ENCODE measurements around the gene TP53I11. TPM values are rescaled to one million over a fixed set of nuclear protein-coding genes. Genes with fewer than 3 reads are reported as not detected.

Gene TP53I11
- total and polyA plus RNA-seq, 8 donors: 45.7 to 95.5 (median 58.2) TPM

GRCh38 chr11:44941259-44942021 is 9.2 kb downstream of the TP53I11 start:
- no peak for TF ChIP-seq CTCF (IDR thresholded peaks at IDR 0.05)
- no peak for ATAC-seq
- Histone ChIP-seq H3K36me3 (peaks cover 0 to 36% of the 10 kb centered on the region in 2 donors), H3K27me3 (no peaks in the 10 kb centered on the region), H3K9me3 (no peaks in the 10 kb centered on the region), H3K4me3 (no peak overlapping the region), H3K27ac (no peak overlapping the region), H3K4me1 (peaks cover 0 to 50% of the 10 kb centered on the region in 2 donors)
- intact Hi-C loops (cut with DNase I): no loop called here
- no peak for DNase-seq

DNA sequence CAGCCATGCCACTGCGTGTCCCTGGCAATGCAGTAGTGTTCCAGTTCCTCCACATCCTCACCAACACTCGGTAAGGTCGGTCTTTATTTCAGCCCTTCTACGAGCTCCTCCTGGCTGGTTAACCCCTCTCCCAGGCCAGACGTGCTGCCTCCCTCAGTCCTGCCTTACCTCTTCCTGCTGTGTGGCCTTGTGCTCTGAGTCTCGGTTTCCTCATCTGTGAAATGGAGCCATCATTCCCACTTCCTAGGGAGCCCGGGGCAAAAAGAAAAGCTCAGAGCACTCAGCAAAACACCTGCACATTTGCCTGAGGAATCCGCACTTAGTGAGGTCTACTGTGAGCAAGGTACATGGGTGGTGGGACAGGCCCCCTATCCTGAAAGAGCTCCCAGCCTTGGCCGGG is 9.8 kb downstream of the TP53I11 start:
- no peaks in the 10 kb centered on the region for H3K27me3 ChIP-seq
- H3K36me3 ChIP-seq: peaks cover 0 to 33% of the 10 kb centered on the region in 2 donors
- intact Hi-C loops (cut with DNase I): no loop called here
- DNase-seq: no peak
- no peak for ATAC-seq
- no peaks in the 10 kb centered on the region for H3K9me3 ChIP-seq
- no peak overlapping the region for H3K4me3 ChIP-seq
- no peak overlapping the region for H3K27ac ChIP-seq
- TF ChIP-seq CTCF (IDR thresholded peaks at IDR 0.05): no peak
- H3K4me1 ChIP-seq: peaks cover 0 to 48% of the 10 kb centered on the region in 2 donors

- peaks cover 0 to 35% of the 10 kb centered on the region in 2 donors for H3K36me3 ChIP-seq
- intact Hi-C loops (cut with DNase I): no loop called here
- no peaks in the 10 kb centered on the region for H3K9me3 ChIP-seq
- DNase-seq (no peak), ATAC-seq (no peak)
- no peak overlapping the region for H3K4me3 ChIP-seq
- H3K27me3 ChIP-seq: no peaks in the 10 kb centered on the region
- peaks cover 0 to 44% of the 10 kb centered on the region in 2 donors for H3K4me1 ChIP-seq
- no peak for TF ChIP-seq CTCF (IDR thresholded peaks at IDR 0.05)
- H3K27ac ChIP-seq: no peak overlapping the region
Measured at GRCh38 chr11:44940404-44940803, 10.3 kb downstream of the TP53I11 start.

DNA sequence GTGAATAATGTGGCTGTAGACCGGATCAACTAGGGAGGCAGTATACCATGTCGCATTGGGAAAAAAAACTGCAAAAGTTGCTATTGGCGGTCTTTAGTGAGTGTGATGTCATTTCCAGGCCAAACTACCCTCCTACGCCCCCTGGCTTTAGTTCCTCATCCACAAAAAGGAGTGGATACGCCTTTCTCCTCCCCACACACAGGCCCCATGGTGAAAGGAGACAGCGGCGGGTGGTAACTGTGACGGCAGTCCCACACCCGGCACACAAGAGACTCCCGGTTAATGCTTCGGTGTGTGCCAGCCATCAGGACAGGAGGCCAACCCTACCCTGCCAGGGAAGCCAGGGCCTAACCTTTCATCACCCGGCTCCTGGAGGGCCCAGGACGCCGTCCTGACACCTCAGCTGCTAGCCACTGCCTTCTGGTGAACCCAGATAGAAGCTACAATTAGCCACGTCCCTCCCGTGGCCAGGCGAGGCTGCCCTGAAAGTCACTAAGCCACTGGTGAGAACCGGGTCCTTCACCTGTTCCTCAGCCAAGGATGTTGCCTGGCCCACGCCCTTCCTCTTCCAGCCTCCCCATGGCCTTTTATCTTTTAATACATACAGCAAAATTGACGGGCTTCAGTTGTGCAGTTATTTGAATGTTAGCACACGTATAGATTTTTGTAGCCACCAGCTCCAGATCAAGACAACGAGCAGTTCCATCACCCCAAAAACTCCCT is 10.8 kb downstream of the TP53I11 start:
- H3K36me3 ChIP-seq: peaks cover 0 to 40% of the 10 kb centered on the region in 2 donors
- TF ChIP-seq CTCF (IDR thresholded peaks at IDR 0.05): no peak
- no peak overlapping the region for H3K27ac ChIP-seq
- ATAC-seq: no peak
- DNase-seq: no peak
- H3K4me3 ChIP-seq: no peak overlapping the region
- intact Hi-C loops (cut with DNase I): loop anchor here (10.0 kb wide), 2 partner anchors 165 to 355 kb away; no protein-coding TSS in a partner anchor
- no peaks in the 10 kb centered on the region for H3K27me3 ChIP-seq
- H3K9me3 ChIP-seq: no peaks in the 10 kb centered on the region
- peaks cover 0 to 38% of the 10 kb centered on the region in 2 donors for H3K4me1 ChIP-seq

DNA sequence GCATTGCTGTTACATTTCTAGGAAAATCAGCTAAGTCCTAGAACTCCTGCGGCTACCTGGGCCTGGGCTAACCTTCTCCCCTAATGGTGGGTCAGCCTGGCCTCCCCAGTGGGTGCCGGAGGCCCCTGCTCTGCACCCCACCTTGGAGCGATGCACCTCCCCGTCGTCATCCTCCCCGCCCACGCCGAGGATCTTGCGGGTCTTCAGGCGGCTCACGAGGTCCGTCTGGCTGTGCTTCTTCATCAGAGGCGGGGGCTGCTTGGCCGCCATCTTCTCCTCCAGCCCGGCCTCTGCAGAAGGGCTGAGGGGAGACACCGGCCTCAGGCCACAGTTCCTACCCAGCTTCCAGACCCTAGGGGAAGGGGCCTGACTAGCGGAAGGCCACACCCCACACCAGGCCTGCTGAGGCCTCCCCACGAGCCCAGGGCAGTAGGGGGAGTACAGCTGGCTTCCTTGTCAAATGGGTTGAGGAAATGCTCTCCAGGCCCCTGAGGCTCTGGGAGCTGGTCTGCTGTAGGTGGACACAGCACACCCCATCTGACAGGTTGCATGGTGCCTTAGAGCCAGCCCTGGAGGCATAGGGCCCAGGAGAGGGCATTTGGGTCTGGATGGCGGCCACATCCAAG is 12.5 kb downstream of the TP53I11 start:
- intact Hi-C loops (cut with DNase I): loop anchor here (10.0 kb wide), 2 partner anchors 167 to 357 kb away; no protein-coding TSS in a partner anchor
- H3K27me3 ChIP-seq: no peaks in the 10 kb centered on the region

More for the DNA sequence above, 12.5 kb downstream of the TP53I11 start:
- ATAC-seq: no peak
- Histone ChIP-seq H3K4me1 (peaks cover 0 to 23% of the 10 kb centered on the region in 2 donors), H3K27ac (no peak overlapping the region), H3K9me3 (no peaks in the 10 kb centered on the region), H3K36me3 (peaks cover 0 to 57% of the 10 kb centered on the region in 2 donors), H3K4me3 (no peak overlapping the region)
- no peak for TF ChIP-seq CTCF (IDR thresholded peaks at IDR 0.05)
- DNase-seq: no peak
